A673 (cell line): ENCODE results near the gene SCN9A.

ENCODE experiments used
- CTCF ChIP-seq: fragments of 300-800, 200-600 bp; sonication (generic); conservative IDR thresholded peaks from 2 replicates; pipeline ENCODE4 v1.5.1; 2017; ENCODE audit warnings: low read depth, mild to moderate bottlenecking, antibody characterized with exemption, low read length, moderate library complexity, mixed read lengths
- EZH2 ChIP-seq: fragments of 200-600 bp; sonication (generic); IDR thresholded peaks from 2 replicates; pipeline ENCODE4 v1.6.1; 2017; ENCODE audit warnings: borderline replicate concordance, low read depth, mild to moderate bottlenecking, mixed read lengths, antibody characterized with exemption, low read length; ENCODE audit not compliant: poor library complexity, severe bottlenecking

GRCh38 chr2:166171216-166171615 is 204.5 kb downstream of the SCN9A start:
- TF ChIP-seq CTCF (no peak), EZH2 (no peak)
